ENCODE data around the gene C12orf75.
"Not testable (repeated sequence)": the region's sequence is repeated elsewhere in the genome, so short reads cannot be mapped to it uniquely, and the experiment has no call there.

C12orf75 gene

GRCh38 chr12:105337391-105337790, 6.9 kb downstream of the C12orf75 start:
- no peak for DNase-seq

DNA sequence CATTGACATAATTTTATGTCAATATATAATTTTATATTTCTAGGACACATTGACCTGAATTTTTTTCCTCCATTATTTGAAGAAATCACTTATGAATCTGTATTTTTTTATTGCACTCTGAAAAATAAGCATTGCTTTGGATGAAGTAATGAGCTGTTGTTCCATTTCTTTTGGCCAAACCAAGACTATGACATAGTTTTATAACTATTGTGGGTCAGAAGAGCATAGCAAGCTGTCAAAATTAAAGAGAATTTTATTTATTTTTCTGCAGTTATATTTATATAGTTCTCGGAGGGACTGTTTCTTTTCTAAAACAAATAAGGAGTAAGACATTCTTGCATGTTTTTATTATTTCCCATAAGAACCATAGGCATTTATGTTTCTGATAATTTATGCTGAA, 8.5 kb downstream of the C12orf75 start:
- no peak for DNase-seq

- no peak for DNase-seq
Measured at GRCh38 chr12:105341010-105341409, 10.5 kb downstream of the C12orf75 start.

DNA sequence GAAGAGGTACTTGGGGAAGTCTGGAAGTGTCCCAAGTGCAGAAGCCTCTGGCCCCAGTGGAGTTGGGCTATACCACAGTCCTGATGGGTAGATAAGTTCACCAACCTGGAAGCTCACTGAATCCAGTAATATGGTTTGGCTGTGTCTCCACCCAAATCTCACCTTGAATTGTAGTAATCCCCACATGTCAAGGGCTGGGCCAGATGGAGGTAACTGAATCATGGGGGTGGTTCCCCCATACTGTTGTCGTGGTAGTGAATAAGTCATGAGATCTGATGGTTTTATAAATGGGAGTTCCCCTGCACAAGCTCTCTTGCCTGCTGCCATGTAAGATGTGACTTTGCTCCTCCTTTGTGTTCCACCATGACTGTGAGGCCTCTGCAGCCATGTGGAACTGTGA, 11.1 kb downstream of the C12orf75 start:
- not testable (repeated sequence) for DNase-seq

DNA sequence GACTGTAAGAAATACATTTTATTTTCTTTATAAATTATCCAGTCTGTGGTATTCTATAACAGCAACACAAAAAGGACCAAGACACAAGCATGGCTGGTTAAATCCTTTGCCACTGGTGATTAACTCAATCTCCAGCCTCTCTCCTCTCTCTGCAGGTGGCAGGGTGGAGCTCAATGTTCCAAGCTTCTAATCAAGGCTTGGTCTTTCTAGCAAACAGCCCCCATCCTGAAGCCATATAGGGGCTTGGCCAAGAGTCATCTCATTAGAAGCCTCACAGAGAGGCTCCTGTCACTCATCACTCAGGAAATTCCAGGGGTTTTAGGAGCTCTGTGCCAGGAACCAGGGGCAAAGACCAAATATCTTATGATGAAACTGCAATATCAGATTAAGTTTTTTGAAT, 12.0 kb downstream of the C12orf75 start:
- DNase-seq, result peak; percentile 38

GRCh38 chr12:105343836-105344235, 13.3 kb downstream of the C12orf75 start:
- peak; percentile 99 for DNase-seq

- no peak for DNase-seq
Measured at GRCh38 chr12:105347499-105347898, 17.0 kb downstream of the C12orf75 start.

DNA sequence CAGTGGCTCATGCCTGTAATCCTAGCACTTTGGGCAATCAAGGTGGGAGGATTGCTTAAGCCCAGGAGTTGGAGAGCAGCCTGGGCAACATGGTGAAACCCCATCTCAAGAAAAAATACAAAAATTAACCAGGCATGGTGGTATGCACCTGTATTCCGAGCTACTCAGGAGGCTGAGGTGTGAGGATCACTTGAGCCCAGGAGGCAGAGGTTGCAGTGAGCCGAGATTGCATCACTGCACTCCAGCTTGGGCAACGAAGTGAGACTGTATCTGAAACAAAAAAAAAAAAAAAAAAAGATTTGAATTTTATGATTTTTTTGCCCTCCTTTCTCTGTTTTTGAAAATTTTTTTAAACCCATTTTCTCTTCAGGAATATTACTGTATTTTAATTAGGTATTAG, 17.7 kb downstream of the C12orf75 start:
- DNase-seq, result no peak

GRCh38 chr12:105348561-105348960, 18.1 kb downstream of the C12orf75 start:
- DNase-seq, result no peak

- no peak for DNase-seq
Measured at GRCh38 chr12:105349138-105349537, 18.6 kb downstream of the C12orf75 start.

GRCh38 chr12:105351523-105351922, 21.0 kb downstream of the C12orf75 start:
- no peak for DNase-seq

GRCh38 chr12:105352052-105352451, 21.6 kb downstream of the C12orf75 start:
- no peak for DNase-seq

- peak; percentile 32 for DNase-seq
Measured at GRCh38 chr12:105352940-105353635, 22.6 kb downstream of the C12orf75 start.

DNA sequence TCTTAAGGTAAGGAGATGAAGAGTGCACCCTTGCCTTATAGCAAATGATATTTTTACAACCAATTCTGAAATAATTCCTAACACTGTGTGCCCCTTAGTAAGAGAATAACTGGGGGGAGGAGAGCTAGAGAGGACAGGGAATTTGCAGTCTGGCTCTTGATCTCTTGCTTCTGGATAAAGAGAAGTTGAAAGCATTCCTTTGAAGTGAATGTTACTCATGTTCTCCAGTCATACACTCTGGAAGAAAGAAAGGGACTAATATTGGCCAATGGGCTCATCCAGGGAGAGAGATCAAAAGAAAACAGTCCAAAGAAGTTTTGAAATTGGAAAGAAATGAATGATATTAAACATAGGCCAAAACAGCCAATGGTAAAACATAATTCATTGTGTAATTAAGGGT, 25.3 kb downstream of the C12orf75 start:
- no peak for DNase-seq

- DNase-seq, result no peak
Measured at GRCh38 chr12:105357162-105357691, 26.7 kb downstream of the C12orf75 start.

GRCh38 chr12:105358789-105359188, 28.3 kb downstream of the C12orf75 start:
- no peak for DNase-seq

DNA sequence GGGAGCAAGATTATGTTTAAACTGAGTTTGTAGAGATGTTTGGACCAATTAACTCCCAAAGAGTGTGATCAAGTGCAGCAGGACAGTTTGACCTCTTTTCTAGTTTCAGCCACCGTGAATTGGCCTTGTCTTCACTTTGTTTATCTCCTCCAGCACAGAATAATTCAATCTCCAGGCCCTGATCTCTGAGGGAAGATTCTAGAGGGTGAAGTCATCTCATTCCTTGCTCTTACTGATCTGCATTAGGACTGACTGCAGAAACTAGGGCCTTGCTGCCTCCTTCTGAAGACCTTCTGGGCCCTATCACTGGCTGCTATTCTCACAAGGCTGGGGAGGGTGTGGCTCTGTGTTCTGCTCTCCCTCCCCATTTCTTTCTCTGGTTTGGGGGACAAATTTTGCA, 29.4 kb downstream of the C12orf75 start:
- DNase-seq, result no peak

- no peak for DNase-seq
Measured at GRCh38 chr12:105363890-105364289, 33.4 kb downstream of the C12orf75 start.

- DNase-seq, result no peak
Measured at GRCh38 chr12:105365231-105365630, 34.7 kb downstream of the C12orf75 start.

DNA sequence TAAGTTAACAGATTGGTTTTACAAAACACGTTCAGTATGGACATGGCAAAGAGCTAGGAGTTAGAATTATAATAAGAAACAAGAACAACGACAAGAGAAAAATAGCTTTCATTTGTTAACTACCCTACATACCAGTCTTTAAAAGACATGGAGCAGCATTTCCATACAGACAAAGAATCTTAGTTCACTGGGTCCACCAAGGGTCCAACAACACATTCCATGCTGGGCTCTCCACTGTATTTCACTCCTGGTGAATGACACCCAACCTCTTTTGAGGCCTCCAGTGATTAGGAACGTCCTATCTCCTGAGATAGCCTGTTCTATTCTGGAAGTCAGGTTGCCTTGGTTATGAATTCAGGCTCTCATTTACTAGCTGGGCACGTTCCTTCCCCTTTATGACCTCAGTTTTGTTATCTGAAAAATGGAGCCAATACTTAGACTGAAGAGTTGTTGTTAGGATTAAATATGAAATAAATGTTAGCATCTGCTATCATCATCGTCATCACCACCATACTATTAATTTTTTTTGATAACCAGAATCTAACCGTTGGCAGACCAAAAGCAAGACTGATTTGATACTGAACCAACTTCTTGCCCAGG, 37.7 kb downstream of the C12orf75 start:
- DNase-seq, result no peak

DNA sequence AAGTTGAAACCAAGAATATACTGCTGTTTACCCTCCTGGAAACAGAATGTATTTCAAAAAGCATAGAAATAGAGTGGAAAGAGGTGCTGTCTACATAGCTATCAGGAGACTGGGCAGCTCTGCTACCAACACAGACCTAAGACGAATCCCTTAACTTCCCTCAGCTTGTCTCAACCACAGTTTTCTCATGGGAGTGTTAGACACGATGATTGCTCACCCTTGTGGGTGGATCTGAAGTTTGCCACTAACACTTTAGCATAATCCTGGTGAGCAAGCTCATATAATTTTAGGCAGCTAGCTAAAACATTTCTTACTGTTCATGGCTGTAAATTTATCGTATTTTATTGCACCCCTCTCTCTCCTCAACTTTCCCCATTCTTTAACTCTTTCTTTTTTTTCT, 38.5 kb downstream of the C12orf75 start:
- DNase-seq, result no peak

DNA sequence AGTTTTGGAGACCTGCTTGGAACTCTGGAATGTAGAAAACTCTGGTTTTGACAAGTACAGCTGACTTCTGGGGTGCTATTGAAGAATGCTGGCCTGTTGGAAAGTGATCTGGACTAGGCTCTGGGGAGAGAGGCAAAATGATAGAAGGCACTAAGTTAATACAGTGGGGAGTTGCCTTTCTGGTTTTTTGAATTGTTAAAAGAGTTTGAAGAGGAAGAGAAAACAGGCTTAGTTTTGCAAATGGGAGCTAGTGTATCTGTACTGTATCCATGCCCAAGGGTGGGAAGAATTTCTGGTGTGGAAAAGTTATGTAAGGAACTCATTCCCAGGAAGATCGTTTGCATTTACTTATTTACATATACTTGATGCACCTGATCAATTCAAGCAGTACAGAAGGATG, 43.8 kb downstream of the C12orf75 start:
- no peak for DNase-seq

GRCh38 chr12:105377077-105377476, 46.6 kb downstream of the C12orf75 start:
- no peak for DNase-seq

GRCh38 chr12:105378911-105379310, 48.4 kb downstream of the C12orf75 start:
- DNase-seq, result peak; percentile 7
